Right cardiac atrium (tissue), 5 donors: ENCODE data around the gene CHP1. TPM values are rescaled to one million over a fixed set of nuclear protein-coding genes. Genes with fewer than 3 reads are reported as not detected.
"Not testable (repeated sequence)": the region's sequence is repeated elsewhere in the genome, so short reads cannot be mapped to it uniquely, and the experiment has no call there.

Experiments used
- ATAC-seq, 2 donors: fragments of 200-7000 bp; cut with Tn5 transposase; one replicate each; pipeline versions ENCODE4 v1.8.0 to v1.9.1; 2020; ENCODE audit warnings: moderate library complexity in 2 of 2, mild to moderate bottlenecking in 1 of 2
- DNase-seq, 3 donors: peaks; one replicate each; pipeline ENCODE4 v3.0.0-alpha.2; 2020
- H3K27ac ChIP-seq: one replicate; pipeline ENCODE4 v1.5.1; 2013; ENCODE audit warnings: mild to moderate bottlenecking, low read length, control low read depth, moderate library complexity
- H3K27me3 ChIP-seq: one replicate; pipeline ENCODE4 v1.6.1; 2013; ENCODE audit not compliant: control insufficient read depth, insufficient read depth
- H3K4me1 ChIP-seq: one replicate; pipeline ENCODE4 v1.6.1; 2013; ENCODE audit warnings: low read length; ENCODE audit not compliant: control insufficient read depth, insufficient read depth
- H3K4me3 ChIP-seq: one replicate; pipeline ENCODE4 v1.5.1; 2013; ENCODE audit warnings: low read length, control low read depth
- H3K9me3 ChIP-seq: one replicate; pipeline ENCODE4 v1.6.1; 2013; ENCODE audit warnings: low read length; ENCODE audit not compliant: control insufficient read depth
- WGBS: extraction: QIAGEN DNeasy Blood & Tissue Kit; methylation state at CpG from one replicate; pipeline ENCODE4 v1.1.7; 2013; 5-methylcytosine and 5-hydroxymethylcytosine counted together
- intact Hi-C, 4 donors: fragments of 100-400 bp; cut with DNase I; formaldehyde crosslinking; loops; one replicate each; pipeline versions ENCODE4 v1.11.0 to v1.14.0; 2022 to 2023
- polyA plus RNA-seq: library from polyadenylated mRNA; stranded (reverse); fragments of 200-250 nt; gene quantifications from one replicate; pipeline ENCODE4 v1.2.3, GENCODE V29; 2013
- total RNA-seq, 4 donors: library from RNA; stranded (reverse); fragmentation: NEBNext Ultra II Directional; extraction: Animal tissue kit (Norgen Biotek cat#: 25700); gene quantifications; one replicate each; pipeline ENCODE4 v1.2.1, GENCODE V29; 2021
- donor health status: healthy with polysubstance abuse.
- donor health status: DM: no; HTN: yes; CAD: no.
- donor health status: DM: no; HTN: no; CAD: no.
- donor health status: DM: no; HTN: yes; CAD: no; lungs with severe emphysema.
- donor health status: DM: yes; HTN: yes; CAD: no.

Gene CHP1
- total and polyA plus RNA-seq, 5 donors = 44.2 to 129 (median 107) TPM

DNA sequence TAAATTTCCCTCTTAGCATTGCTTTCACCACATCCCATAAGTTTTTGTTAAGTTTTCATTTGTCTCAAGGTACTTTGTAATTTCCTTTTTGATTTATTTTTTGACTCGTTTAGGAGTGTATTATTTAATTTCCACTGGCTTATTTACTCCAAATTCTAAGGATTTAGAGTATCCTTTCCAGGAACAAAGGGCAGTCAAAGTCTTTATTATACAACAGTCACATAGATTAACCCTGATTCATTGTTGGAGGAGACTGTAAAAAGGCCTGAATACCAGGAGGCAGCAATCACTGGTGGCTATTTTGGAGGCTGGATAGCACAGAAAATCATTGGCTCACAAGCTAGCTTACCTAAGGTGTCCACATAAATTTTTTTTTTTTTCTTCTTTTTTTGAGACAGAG lies 61.5 kb downstream of the CHP1 start:
- Histone ChIP-seq H3K27me3 (no peaks in the 10 kb centered on the region), H3K9me3 (no peaks in the 10 kb centered on the region), H3K27ac (no peak overlapping the region), H3K4me3 (no peak overlapping the region), H3K4me1 (peaks cover 4% of the 10 kb centered on the region)
- intact Hi-C loops = no loop called here
- ATAC-seq (no peak), DNase-seq (no peak)
- 67% methylated on average over 1 of the region's 1 CpG for WGBS

DNA sequence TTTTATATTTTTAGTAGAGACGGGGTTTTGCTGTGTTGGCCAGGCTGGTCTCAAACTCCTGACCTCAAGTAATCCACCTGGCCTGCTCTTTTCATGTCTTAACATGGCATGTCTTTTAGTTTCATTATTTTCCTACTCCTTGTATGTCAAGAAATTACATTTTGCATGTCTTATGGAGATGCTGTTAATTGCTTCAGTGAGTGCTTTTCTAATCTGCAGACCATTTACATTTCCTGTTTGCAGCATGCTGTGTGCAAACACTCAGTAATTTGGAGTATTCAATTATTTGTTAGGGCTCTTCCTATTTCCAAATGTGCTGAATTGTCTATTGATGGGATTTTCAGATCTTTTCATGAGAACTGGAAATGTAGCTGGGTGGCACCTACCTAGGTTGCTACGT lies 70.1 kb downstream of the CHP1 start:
- 96% methylated on average over 2 of the region's 2 CpGs for WGBS
- DNase-seq, H3K4me3 ChIP-seq, ATAC-seq, H3K4me1 ChIP-seq, H3K27ac ChIP-seq, H3K9me3 ChIP-seq, H3K27me3 ChIP-seq, intact Hi-C loops: not testable (repeated sequence)

DNA sequence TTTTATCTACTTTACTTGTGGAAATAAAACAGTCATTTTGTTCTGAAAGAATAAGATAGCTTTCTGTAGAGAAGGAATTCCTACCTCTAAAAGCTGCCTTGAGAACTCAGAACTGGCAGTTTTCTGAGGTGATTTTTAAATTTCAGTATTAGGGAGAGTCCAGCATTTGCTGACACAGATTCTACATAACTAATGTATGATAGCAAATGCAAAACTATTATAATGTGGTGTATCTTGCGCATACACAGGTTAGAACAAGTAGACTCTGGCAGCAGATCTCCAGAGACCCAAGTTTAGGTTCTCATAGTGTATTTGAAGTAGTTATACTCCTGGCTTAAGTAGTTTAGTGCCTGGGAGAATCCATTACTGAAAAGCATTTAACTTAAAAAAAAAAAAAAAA lies 70.5 kb downstream of the CHP1 start:
- ATAC-seq (no peak), DNase-seq (no peak)
- Histone ChIP-seq H3K27me3 (no peaks in the 10 kb centered on the region), H3K4me1 (no peaks in the 10 kb centered on the region), H3K4me3 (no peak overlapping the region), H3K27ac (no peak overlapping the region), H3K9me3 (no peaks in the 10 kb centered on the region)
- 97% methylated on average over 1 of the region's 1 CpG for WGBS
- intact Hi-C loops = no loop called here

DNA sequence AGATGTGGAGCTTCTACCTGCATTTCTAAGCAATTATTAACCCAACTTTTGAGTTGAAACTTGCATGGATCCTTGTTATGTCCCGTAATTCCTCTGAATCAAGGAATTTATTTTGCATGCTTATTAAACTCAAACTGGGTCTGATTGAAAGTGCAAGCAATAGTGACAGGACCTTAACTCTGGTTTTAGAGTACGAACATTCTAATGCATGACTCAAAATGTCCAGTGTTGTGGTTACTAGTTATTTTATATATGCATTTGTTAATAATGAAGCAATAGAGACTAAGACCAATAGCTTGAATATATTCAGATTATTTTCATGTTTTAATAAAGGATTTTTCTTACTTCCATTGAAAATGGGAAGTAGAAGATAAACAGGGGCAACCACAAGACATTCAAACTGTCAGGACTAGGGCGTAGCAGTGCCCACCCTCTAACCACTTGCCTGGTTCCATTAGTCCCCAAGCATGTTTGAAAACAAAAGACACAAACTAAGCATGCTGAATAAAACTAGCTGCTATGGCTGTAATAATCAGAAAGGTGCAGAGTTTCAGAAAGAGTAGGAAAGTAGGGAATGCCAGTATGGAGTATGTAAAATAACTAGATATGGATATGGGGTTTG lies 73.2 kb downstream of the CHP1 start:
- H3K27me3 ChIP-seq = no peaks in the 10 kb centered on the region
- no peaks in the 10 kb centered on the region for H3K9me3 ChIP-seq
- intact Hi-C loops = no loop called here
- H3K27ac ChIP-seq = no peak overlapping the region
- ATAC-seq (no peak), DNase-seq (no peak)
- no peak overlapping the region for H3K4me3 ChIP-seq
- WGBS = 93% methylated on average over 3 of the region's 3 CpGs
- no peaks in the 10 kb centered on the region for H3K4me1 ChIP-seq

DNA sequence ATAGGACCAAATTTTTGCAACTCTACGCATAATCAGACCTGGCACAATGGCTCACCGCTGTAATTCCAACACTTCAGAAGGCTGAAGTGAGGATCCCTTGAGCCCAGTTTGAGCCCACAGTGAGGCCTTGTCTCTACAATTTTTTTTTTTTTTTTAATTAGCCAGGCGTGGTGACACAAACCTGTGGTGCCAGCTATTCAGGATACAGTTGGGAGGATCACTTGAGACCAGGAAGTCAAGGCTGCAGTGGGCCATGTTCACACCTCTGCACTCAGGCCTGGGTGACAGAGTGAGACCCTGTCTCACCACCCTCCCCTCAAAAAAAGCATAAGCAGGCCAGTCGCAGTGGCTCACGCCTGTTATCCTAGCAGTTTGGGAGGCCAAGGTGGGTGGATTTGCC lies 76.6 kb downstream of the CHP1 start:
- no peak overlapping the region for H3K4me3 ChIP-seq
- WGBS = 94% methylated on average over 5 of the region's 5 CpGs
- intact Hi-C loops = no loop called here
- H3K27me3 ChIP-seq = no peaks in the 10 kb centered on the region
- H3K27ac ChIP-seq = no peak overlapping the region
- DNase-seq (no peak), ATAC-seq (no peak)
- H3K4me1 ChIP-seq = no peaks in the 10 kb centered on the region
- no peaks in the 10 kb centered on the region for H3K9me3 ChIP-seq

DNA sequence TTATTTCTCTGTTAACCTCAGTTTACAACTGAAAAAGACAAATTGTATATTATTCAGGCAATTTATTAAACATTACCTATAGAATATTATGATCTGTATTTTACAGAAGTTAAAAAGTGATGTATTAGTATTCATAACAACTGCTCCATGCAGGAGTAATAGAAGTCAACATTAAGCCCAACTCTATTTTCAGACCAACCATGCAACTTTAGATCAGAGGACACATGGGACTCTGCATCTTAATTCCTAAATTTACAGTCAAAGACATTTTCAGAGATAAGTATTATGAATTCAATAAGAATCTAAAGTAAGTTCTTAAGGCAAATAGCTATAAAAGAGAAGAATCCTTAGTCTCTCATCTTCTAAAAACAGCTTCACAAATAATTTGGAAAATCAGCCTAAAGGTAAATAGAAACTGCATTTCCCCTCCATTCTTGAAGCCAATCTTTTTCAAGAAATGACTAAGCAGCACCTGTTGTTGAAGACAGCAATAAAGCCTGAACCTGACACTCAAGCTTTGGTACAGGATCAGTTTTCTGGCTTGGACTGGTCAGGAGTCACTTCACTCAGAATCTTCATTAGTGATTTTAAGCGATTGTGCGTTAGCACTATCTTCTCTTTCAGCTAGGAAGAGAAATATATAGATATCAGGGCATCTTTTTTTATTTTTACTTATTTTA lies 78.3 kb downstream of the CHP1 start:
- Histone ChIP-seq H3K9me3 (no peaks in the 10 kb centered on the region), H3K27ac (no peak overlapping the region), H3K4me3 (no peak overlapping the region), H3K27me3 (no peaks in the 10 kb centered on the region), H3K4me1 (no peaks in the 10 kb centered on the region)
- DNase-seq = no peak
- ATAC-seq = no peak
- intact Hi-C loops = no loop called here
- 97% methylated on average over 2 of the region's 2 CpGs for WGBS

DNA sequence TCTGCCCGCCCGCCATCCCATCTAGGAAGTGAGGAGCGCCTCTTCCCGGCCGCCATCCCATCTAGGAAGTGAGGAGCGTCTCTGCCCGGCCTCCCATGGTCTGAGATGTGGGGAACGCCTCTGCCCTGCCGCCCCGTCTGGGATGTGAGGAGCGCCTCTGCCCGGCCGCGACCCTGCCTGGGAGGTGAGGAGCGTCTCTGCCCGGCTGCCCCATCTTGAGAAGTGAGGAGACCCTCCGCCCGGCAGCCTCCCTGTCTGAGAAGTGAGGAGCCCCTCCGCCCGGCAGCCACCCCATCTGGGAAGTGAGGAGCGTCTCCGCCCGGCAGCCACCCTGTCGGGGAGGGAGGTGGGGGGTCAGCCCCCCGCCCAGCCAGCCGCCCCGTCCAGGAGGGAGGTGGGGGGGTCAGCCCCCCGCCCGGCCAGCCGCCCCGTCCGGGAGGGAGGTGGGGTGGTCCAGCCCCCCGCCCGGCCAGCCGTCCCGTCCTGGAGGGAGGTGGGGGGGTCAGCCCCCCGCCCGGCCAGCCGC lies 89.8 kb downstream of the CHP1 start:
- H3K27ac ChIP-seq, ATAC-seq, H3K4me1 ChIP-seq, intact Hi-C loops, H3K27me3 ChIP-seq, H3K9me3 ChIP-seq, DNase-seq, H3K4me3 ChIP-seq: not testable (repeated sequence)
- WGBS = 98% methylated on average over 34 of the region's 39 CpGs

DNA sequence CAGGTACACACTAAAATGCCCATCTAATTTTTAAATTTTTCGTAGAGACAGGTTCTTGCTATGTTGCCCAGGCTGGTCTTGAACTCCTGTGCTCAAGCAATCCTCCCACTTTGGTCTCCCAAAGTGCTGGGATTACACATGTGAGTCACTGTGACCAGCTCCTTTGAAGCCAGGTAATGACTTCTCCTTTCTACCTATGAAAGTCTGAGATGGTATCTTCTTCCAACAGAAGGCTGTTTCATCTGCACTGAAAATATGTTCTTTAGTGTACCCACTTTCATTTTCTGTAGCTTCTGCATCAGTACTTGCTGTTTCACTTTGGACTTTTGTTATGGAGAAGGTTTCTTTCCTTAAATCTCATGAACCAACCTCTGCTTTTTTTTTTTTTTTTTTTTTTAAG lies 92.5 kb downstream of the CHP1 start:
- Histone ChIP-seq H3K9me3 (no peaks in the 10 kb centered on the region), H3K4me1 (no peaks in the 10 kb centered on the region), H3K27me3 (no peaks in the 10 kb centered on the region), H3K4me3 (no peak overlapping the region), H3K27ac (no peak overlapping the region)
- intact Hi-C loops = no loop called here
- no peak for ATAC-seq
- 97% methylated on average over 1 of the region's 1 CpG for WGBS
- DNase-seq = no peak

DNA sequence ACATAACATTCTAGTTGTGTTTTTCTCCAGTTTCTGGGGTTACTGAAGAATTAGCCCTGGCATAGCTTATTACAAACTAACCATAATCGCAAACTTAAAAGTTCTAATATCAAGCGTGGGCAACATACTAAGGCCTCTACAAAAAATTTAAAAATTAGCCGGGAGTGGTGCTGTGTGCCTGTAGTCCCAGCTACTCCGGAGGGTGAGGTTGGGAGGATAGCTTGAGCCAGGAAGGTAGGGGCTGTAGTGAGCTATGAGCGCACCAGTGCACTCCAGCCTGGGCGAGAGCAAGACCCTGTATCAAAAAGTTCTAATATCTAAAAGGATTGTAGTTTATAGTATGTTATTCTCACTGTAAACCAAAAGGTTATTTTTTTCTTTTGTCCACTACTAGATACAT lies 100.2 kb downstream of the CHP1 start:
- DNase-seq (no peak), ATAC-seq (no peak)
- no peaks in the 10 kb centered on the region for H3K9me3 ChIP-seq
- H3K27ac ChIP-seq = no peak overlapping the region
- 70% methylated on average over 6 of the region's 6 CpGs for WGBS
- no peaks in the 10 kb centered on the region for H3K4me1 ChIP-seq
- no peak overlapping the region for H3K4me3 ChIP-seq
- intact Hi-C loops = loop anchor here in 1 of 4 donors (5.0 kb wide), 1 partner anchor 429 kb away; no protein-coding TSS in a partner anchor
- no peaks in the 10 kb centered on the region for H3K27me3 ChIP-seq
